Activated T-cell treated with anti-CD3 and anti-CD28 coated beads for 48 hours (primary cell): Measurements from ENCODE around the gene CDH23.

ENCODE experiments used
- DNase-seq: peaks from one replicate; pipeline ENCODE4 v3.0.0-alpha.2; 2020; ENCODE audit warnings: low read depth

Gene CDH23

DNA sequence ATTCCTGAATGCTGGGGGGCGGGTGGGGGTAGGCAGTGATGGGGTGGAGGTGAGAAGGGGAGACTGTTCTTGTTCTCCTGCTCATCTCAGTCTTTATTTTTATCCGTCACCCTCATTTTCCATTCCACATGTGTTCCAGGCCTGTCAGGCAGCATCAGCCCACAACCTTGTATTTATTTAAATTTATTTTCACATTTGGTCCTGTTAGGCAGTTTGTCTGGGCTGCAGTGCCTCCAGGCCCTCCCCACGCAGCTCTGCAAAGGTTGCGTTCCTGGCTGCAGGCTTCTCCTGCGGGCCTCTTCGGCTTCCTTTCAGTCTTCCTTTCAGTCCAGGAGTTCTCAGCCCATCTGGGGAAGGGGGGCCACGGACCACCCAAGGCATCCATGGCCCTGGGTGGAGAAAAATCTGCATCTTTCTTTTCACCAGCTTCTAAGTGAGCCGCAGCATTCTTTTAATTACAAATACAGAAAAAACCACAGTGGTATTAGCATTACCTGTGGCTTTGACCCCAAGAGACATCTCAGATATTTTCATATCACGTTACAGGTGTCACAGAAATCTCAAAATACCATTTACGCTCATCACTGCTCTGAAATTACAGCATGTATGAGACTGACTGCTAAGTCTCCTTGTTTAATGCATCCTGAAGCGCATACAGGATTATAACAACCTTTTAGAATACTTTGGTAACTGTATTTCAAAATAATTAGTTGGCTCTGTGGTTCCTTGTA is 228.9 kb downstream of the CDH23 start:
- DNase-seq: no peak

DNA sequence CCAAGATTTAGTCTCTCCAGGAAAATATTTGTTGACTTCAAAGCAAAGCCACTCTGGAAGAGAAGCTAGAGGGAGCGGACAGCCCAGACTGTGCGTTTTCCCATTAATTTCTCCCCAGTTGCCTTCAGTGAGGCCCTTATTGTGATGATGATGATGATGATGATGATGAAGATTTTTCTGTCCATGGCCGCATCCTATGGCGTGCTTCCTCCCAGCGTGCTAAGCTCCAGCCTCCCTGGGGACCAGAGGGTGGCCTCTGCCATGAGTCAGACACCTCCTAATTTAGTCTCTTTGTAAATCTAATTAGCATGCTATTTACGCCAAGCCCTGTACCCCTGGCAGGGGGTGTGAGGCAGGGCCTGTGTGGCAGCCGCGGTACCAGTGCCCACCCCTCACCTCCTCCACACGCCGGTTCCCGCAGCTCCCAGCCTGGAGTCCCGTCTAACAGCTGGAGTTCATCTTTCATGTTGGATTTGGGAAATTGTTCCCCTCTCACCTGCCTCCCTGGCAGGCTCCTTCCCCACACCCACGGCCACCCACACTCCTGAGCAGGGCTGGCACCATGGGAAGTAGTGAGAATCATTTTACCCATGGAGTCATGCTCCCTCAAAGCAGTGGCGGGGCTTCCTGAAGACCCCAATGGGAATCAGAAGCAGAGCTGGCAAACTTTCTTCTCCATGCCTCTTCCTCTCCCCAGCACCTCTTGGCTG is 230.7 kb downstream of the CDH23 start:
- DNase-seq: no peak

DNA sequence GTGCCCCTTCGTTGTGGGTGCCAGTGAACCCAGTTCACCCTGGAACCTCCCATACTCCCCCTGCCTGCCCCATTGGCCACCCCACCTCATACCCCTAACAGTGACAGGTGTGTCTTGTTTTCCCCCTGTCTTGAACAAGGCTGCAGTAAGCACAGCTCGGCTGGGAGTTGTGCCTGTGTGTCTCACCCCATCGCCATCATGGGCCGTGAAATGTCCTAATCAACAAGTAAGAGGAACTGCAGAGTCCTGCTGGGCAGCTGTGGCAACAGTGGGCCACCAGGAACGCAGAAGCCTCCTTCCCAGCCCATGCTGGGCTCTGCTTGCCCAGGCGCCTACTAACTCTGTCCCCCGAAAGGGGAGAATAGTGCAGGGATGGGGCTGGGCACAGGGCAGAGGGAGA is 231.2 kb downstream of the CDH23 start:
- DNase-seq: no peak

DNA sequence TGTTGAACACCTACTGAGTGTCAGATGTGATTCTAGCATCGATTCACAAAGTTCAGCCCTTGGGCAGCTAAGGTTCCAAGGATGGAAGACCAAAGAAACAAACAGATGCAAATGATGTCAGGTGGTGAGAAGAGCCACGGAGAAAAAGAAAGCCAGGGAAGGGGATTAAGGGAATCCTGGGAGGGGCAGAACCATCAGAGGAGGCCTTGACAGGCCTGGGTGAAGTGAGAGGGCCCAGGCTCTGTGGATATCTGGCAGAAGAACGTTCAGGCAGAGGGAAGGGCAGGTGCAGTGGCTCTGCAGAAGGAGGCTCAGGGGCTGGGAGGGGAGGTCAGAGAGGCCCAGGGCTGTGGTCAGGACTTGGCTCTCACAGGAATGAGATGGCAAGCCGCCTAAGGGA is 232.4 kb downstream of the CDH23 start:
- no peak for DNase-seq

DNA sequence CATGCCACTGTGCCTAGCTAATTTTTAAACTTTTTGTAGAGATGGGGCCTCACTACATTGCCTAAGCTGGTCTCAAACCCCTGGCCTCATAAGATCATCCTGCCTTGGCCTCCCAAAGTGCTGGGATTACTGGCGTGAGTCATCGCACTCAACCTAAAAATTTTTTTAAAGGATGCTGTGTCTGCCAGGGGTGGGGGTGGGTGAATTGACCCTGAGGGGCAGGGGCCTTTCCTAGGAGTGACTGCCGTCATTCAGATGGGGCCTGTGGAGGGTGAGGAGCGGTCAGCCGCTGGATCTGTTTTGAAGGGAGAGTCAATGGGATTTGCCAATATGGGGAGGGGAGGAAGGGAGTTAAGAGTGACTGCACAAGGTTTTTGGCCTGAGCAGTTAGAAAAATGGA is 233.4 kb downstream of the CDH23 start:
- DNase-seq: no peak

DNA sequence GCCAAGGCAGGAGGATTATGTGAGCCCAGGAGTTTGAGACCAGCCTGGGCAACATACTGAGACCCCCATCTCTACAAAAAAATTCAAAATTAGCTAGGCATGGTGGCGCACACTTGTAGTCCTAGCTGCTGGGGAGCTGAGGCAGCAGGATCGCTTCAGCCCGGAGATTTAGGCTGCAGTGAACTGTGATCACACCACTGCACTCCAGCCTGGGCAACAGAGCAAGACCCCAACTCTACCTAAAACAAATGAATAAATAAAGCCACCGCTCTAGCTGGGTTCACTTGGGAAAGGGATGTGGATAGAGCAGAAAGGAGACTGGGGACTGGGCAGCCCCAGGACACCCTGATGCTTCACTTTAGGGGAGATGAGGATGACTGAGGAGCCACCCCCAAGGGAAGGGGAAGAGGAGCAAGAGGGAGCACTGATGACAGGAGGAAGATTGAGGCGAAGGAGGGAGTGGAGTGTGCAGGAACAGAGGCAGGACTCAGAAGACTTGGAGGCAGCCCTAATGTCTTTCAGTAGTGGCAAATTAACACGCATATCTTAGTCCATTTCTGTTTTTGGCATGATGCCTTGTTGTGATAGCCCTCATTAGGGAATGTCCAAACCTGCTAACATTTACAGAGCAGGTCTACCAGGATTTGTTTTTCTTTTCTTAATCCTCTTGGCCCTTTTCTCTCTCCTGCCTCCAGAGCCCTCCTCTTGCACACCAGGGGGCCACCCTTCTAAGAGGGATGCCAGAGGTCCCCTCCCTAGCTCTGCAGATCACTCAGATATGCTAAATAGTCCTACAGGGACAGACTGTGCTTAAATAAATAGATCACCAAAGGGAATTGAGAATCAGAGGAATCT is 234.5 kb downstream of the CDH23 start:
- DNase-seq: no peak

DNA sequence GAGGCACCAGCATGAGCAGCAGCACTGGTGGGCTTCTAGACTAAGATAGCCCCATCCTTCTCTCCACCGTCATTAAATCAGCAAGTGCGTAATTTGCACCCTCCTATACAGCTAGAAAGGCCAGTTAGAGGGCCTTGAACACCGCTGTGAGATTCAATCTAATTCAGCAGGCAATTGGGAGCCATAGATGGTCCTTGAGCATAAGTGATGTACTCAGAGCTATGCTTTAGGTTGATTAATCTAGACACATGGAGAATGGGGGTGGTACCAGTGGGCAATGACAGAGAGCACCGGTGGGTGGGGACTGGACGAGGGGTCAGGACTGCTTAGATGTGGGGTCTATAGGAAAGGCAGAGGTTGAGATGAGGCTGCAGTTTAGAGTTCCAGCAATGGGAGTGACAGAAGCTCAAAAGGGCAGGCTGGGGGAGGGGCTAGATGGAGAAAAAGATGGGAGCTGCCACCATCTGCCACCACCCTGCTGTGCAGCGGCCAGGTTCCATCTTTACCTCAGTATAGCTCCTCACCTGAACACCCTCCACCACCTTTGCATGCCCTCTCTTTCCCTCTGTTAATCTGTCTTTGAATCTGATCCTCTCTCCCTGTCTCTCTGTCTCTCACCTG is 235.6 kb downstream of the CDH23 start:
- DNase-seq: no peak

DNA sequence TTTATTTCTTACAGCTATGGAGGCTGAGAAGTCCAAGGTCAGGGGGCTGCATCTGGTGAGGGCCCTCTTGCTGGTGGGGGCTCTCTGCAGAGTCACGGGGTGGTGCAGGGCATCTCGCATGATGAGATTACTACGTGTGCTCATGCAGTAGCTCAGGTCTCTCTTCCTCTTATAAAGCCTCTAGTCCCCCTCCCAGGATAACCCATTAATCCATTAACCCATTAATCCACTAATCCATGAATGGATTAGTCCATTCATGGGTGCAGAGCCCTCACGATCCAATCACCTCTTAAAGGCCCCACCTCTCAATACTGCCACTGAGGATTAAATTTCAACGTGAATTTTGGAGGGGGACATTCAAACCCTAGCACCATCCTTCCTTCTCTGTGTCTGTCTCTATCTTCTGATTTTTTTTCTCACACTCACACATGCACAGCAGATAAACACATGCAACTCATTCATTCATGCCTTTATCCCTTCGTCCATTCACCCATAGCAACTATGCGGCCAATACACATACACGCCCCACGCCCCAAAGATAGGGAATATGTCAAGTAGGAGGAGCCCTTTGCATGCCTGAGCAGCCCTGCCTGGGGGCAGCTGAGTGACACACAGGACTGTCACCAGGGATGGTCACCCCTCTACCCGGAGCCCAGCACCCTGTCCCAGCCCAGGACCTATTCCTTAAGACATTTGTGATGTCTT is 236.3 kb downstream of the CDH23 start:
- DNase-seq: no peak

DNA sequence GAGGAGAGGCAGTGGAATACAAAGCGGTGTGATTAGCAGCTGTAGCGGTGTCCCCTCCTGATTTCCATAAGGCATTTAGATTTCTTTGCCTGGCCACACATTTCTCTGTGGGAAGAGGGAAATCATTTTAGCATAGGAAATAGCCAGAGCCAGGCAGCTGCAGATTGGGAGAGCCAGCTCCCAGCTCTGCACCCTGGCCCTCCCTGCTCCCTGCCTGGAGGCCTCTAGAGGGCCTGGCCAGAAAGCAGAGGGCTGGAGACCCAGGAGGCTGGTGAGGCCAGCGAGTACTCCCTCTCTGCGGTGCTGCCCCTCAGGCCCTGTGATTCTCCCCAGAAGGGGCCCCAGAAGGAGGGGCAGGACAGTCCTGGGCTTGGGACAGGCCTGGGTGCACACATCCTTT is 237.2 kb downstream of the CDH23 start:
- DNase-seq: no peak

DNA sequence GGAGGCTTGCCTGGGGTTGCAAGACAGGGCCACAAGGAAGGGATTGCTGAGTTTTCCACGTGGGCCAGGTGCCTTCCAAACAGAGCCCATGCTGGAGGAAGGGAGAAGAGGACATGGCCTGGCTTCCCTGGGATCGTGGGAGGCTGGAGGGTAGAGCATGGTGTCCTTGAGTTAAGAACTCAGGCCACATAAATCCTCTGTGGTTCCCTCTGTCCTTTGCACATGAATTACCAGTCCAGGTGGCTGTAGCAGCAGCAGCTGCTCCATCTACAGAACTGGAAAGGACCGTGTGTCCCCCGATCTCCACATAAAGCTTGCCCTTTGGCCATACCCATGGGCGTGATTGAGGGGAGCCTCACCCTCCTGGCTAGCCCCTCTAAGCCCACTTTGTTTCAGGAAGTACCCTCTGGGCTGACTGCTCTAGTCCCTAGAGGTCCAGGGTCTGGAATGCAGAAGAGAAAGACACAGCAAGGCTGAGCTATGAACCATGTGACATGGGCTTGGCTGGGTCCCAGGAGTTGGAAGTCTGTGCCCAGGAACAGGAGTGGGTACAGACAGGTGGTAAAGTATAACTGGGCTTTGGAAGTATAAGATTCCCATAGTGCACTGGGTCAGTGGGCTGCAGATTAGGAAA is 237.9 kb downstream of the CDH23 start:
- no peak for DNase-seq

DNA sequence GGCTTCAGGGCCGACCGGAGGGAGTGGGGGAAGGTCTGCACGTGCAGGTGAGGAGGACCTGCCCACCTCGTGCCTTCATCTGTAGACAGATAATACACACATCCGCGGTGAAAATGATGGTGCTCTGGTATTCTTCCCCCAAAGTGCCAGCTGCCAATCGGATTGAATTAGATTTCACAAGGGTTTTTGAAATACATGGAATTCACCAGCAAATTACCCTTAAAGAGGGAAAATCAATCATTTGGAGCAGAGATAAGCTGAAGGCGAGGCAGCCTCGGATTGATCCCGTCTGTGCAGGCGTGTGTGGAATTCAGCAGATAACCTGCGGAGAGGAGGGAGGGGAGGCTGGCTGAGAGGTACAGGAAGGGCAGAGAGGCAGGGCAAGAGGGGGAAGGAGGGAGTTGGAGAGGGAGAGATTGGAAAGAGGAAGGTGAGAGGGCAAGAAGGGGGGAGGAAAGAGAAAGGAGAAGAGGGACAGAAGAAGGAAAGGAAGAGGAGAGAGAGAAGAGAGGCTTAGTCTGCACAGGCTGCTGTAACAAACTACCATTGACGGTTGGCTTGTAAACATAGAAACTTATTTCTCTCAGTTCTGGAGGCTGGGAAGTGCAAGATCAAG is 238.6 kb downstream of the CDH23 start:
- no peak for DNase-seq

DNA sequence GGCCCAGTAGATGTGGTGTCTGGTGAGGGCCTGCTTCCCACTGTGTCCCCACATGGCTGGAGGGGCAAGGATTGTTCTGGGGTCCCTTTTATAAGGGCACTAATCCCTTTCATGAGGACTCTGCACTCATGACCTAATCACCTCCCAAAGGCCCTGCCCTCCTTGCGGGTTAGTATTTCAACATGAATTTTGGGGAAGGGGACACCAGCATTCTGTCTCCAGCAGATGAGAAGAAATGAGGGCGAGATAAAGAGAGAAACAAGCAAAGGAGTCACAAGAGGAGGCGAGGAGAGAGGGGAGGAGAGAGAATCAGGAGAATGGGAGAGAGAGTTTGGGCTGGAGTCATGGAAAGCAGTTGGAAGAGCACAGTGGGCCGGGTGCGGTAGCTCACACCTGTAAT is 239.1 kb downstream of the CDH23 start:
- no peak for DNase-seq

DNA sequence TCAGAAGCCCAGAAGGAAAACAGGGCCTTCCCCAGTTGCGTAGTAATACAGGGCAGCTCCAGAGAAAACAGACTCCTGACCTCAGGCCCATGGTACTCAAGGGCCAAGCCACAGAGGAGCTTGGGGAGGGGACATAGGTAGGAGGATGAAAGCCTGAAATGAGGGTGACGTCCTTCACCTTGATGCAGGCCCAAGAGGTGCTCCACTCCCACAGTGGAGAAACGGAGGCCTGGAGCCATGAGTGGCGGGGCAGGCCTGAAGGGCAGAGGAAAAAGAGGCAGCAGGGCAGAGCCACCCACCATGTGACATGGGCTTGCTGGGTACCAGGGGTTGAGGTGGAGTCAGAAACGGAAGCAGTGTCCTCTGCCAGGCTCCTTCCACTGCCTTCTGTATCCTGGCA is 239.9 kb downstream of the CDH23 start:
- DNase-seq: no peak

DNA sequence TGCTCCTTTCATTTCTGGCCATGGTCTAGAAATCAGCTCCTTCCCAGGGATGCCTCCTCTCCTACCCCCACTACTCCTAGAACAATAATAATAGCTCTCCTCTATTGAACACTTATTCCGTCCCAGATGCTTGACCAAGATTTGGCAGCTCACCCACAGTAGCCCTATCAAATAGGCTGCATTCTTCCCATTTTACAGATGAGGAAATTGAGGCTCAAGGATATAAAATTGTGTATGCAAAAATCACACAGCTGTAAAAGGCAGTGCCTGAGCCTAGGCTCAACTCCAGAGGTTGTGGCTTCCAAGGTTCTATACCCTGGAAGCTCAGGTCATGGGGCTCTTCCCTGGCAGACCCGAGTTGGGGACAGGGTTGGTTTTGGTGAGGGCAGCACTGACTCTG is 240.6 kb downstream of the CDH23 start:
- DNase-seq: no peak

DNA sequence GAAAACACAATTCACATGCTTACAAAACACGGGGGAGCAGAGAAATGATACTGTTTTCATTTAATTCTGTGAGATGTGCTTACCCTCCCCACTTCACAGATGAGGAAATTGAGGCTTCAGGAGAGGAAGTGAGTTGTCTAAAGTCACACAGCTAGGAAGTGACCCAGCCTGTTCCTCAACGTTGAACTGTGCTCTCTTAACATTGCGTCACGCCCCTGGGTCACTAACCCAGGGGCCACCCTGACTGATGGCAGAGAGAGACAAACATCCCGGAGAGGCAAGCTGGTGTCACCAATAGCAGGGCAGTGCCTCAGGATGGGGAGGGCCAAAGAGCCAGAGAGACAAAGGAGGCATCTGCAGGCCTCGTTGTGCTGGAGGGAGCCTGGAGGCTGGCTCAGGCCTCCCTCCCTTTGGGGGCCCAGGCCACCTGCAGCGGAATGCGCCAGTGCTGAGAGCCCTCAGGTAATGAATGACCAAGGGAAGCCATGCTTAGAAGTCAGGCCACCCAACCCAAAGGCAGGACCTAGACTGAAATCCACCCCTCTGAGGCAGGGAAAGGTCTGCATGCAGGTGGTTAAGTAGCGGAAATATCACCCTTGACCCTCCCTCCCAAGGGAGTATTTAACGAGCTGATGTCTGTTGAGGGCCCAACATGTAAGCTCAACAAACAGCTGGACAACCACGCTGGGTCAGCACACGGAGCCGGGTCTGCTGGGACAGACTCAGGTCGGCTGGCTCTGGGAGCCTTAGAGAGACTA is 241.5 kb downstream of the CDH23 start:
- no peak for DNase-seq

DNA sequence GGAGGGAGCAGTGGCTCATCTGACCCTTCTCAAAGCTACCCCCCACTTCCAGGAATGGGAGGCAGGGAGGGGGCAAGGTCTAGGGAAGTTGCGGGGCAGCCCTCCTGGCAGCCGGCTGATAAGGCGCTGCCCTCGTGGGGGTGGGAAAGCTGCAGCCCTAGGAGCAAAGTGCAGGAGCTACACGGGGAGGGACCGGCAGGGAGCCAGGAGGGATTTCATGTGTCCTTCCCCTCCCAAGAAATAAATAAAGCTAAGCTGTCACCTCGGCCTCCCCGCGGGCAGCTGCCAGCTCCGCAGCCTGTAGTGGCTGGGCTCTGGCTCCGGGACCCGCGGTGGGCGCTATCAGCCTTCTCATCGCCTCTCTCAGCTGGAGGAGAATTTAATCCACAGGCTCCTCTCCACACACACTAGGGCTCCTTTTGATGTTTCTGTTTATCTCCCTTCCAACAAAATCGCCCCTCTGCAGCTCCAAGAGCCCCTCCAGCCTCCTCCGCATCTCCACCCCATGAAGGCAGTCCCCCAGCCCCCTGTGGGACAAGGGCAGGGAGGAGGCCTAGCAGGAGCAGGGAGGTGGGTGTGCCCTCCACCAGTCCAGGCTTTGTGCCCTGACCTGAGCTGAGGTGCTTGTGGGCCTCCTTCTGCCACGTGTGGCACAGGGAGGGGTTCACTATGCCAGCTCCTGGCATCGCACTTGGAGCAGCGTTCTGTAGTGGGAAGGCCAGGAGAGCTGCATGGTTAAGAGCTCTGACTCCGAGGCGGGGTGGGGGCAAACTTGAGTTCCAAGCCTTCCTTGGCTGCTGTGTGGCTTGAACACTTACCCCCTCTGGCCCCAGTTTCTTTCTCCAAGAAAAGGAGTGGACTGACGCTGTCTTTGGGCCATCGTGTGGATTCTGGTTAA is 242.4 kb downstream of the CDH23 start:
- DNase-seq: no peak

DNA sequence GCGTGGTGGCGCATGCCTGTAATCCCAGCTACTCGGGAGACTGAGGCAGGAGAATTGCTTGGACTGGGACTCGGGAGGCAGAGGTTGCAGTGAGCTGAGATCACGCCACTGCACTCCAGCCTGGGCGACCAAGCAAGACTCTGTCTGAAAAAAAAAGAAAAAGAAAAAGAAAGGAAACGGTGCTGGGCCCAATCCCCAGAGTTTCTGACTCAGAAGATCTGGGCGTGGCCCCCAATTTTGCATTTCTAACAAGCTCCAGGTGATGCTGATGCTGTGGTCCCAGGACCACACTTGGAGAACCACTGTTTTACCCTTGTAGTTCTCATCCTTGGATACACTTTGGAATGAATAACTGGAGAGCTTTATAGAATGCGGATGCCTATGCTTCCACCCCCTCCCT is 243.9 kb downstream of the CDH23 start:
- DNase-seq: no peak

DNA sequence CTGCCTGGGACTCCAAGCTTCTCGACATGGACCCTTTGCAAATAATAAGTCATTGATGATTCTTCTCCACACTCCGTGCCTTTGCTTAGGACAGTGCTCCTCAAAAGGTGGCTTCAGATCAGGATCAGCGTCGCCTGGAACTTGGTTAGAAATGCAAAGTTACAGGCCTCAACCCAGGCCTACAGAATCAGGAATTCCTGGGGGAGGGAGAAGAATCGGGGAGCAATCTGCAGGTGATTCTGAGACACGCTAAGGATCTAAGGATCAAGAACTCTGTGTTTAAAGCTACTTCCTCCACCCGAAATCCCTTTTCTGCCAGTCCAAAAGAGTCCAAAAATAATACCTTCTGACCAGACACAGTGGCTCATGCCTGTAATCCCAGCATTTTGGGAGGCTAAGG is 244.7 kb downstream of the CDH23 start:
- no peak for DNase-seq

DNA sequence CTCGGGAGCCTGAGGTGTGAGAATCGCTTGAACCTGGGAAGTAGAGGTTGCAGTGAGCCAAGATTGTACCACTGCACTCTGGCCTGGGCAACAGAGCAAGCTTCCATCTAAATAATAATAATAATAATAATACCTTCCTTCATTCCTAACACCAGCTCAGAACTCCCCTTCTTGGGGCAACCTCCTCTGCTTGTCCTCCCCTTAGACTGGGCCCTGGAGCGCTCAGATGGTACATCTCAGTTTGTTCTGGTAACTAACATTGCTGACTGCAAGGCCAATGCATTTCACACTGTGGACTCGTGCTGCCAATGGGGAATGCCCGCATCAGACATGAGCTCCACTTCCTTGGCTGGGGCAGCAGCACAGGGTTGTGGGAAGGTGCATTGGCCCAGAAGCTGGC is 245.3 kb downstream of the CDH23 start:
- DNase-seq: no peak
